Uterus (tissue), 4 donors: Measurements from ENCODE around the gene NOS1. TPM values are rescaled to one million over a fixed set of nuclear protein-coding genes. Genes with fewer than 3 reads are reported as not detected.

Source experiments
- DNase-seq, 2 donors: peaks; one replicate each; pipeline ENCODE4 v3.0.0-alpha.2; 2019 to 2020
- H3K27ac ChIP-seq, 2 donors: fragments of 200-600 bp; sonication (generic); 1 replicate in 1 of 2; 2 replicates in 1 of 2; pipeline ENCODE4 v1.5.1; 2016 to 2018
- H3K27me3 ChIP-seq, 2 donors: fragments of 200-600 bp; sonication (generic); one replicate each; pipeline ENCODE4 v1.5.1; 2018 to 2019; ENCODE audit warnings: control low read depth in 1 of 2
- H3K36me3 ChIP-seq, 2 donors: fragments of 200-600 bp; sonication (generic); one replicate each; pipeline ENCODE4 v1.5.1; 2019; ENCODE audit warnings: control low read depth in 1 of 2
- H3K4me1 ChIP-seq, 2 donors: fragments of 200-600 bp; sonication (generic); one replicate each; pipeline ENCODE4 v1.5.1; 2018 to 2019; ENCODE audit warnings: control low read depth in 1 of 2
- H3K4me3 ChIP-seq, 2 donors: fragments of 200-600 bp; sonication (generic); 1 replicate in 1 of 2; 2 replicates in 1 of 2; pipeline ENCODE4 v1.5.1; 2018 to 2019; ENCODE audit warnings: mild to moderate bottlenecking in 1 of 2
- H3K9me3 ChIP-seq, 2 donors: fragments of 200-600 bp; sonication (generic); one replicate each; pipeline ENCODE4 v1.5.1; 2019; ENCODE audit warnings: control low read depth in 1 of 2
- CTCF ChIP-seq, 4 experiments: fragments of 200-600 bp in 2 of 4; fragments of 450-650 bp in 2 of 4; sonication (generic) in 2 of 4; IDR thresholded peaks; one replicate each; pipeline ENCODE4 v1.5.1; 2016 to 2019; ENCODE audit warnings: antibody characterized with exemption in 4 of 4, mild to moderate bottlenecking in 2 of 4, moderate library complexity in 1 of 4
- POLR2A ChIP-seq, 2 donors: fragments of 450-650 bp; IDR thresholded peaks; one replicate each; pipeline ENCODE4 v1.6.1; 2016; ENCODE audit warnings: antibody characterized with exemption in 2 of 2, mild to moderate bottlenecking in 1 of 2, moderate library complexity in 1 of 2
- intact Hi-C: fragments of 100-400 bp; cut with DNase I; formaldehyde crosslinking; loops from one replicate; pipeline ENCODE4 v1.15.1; 2023; ENCODE audit warnings: low total_unique reads
- total RNA-seq, 4 donors: library from RNA; depleted of rRNA in 3 of 4; stranded (reverse); fragments of >200 nt in 3 of 4; gene quantifications; one replicate each; pipeline versions ENCODE4 v1.1.0 to v1.2.4, GENCODE V29; 2014 to 2023
- donor health status: DM: yes; HTN: yes; CAD: no.

Gene NOS1
- total RNA-seq, 4 donors from 2014 or later = 0.59 to 2.2 (median 1.1) TPM; not detected in 1

DNA sequence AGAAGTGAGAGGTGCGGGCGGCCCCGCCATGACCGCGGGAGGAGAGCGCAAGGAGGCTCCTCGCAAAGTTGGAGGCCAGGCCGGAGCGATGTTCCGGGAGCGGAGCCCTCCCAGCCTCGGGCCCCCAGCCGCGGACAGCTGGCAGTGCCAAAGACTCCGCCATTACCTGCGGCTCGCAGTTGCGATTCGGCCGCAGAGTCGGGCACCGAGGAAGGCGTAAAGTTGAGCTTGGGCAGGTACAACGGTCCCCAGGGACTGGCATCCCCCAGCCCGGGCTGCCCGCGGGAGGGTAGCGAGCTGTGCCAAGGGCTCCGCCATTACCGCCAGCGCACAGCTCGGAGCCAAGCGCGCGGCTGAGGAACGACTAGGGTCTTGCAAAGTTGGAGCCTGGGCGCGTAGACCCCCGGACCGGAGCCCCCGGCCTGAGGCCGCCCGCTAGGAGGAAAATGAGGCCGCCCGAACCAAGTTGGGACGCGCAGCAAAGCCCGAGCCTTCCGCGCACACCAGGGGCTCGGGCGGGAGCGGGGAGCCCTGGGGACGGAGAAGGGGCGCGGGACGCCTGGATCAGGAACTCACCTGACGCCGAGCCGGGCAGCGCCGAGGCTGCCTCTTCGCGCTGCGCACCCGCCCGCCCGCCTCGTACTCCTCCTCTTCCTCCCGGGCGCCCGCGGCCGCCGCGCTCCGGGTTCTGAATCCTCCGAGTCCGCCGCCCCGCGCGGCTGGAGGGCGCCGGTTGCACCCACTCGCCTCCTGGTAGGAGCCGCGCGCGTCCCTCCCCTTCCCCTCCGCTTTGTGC, 677 bp downstream of the NOS1 start:
- Histone ChIP-seq H3K9me3 (no peaks in the 10 kb centered on the region), H3K36me3 (no peaks in the 10 kb centered on the region), H3K4me1 (no peaks in the 10 kb centered on the region), H3K27me3 (peaks cover 0 to 21% of the 10 kb centered on the region in 2 donors), H3K4me3 (no peak overlapping the region), H3K27ac (no peak overlapping the region)
- intact Hi-C loops = no loop called here
- DNase-seq = no peak
- TF ChIP-seq POLR2A (IDR thresholded peaks at IDR 0.05) (no peak), CTCF (IDR thresholded peaks at IDR 0.05) (no peak)

DNA sequence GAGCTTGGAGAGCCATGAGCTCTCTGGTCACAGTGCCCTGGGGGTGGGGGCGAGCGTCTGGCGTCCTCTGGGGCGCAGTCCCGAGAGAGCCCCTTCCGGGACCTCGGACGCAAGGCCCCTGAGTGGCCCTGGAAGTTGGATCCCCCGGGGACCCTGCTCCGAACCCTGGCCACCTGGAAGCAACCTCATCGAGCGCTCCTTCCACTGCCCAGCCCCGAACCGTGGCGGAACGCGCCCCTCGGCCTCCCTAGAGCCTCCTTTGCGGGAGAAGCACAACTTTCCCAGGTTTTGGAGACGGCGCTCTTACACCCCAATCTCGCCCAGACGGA, 1.2 kb downstream of the NOS1 start:
- peaks cover 0 to 21% of the 10 kb centered on the region in 2 donors for H3K27me3 ChIP-seq
- H3K36me3 ChIP-seq = no peaks in the 10 kb centered on the region
- no peaks in the 10 kb centered on the region for H3K4me1 ChIP-seq
- TF ChIP-seq POLR2A (IDR thresholded peaks at IDR 0.05) (no peak), CTCF (IDR thresholded peaks at IDR 0.05) (no peak)
- DNase-seq = no peak
- no peak overlapping the region for H3K4me3 ChIP-seq
- intact Hi-C loops = no loop called here
- no peaks in the 10 kb centered on the region for H3K9me3 ChIP-seq
- H3K27ac ChIP-seq = no peak overlapping the region

DNA sequence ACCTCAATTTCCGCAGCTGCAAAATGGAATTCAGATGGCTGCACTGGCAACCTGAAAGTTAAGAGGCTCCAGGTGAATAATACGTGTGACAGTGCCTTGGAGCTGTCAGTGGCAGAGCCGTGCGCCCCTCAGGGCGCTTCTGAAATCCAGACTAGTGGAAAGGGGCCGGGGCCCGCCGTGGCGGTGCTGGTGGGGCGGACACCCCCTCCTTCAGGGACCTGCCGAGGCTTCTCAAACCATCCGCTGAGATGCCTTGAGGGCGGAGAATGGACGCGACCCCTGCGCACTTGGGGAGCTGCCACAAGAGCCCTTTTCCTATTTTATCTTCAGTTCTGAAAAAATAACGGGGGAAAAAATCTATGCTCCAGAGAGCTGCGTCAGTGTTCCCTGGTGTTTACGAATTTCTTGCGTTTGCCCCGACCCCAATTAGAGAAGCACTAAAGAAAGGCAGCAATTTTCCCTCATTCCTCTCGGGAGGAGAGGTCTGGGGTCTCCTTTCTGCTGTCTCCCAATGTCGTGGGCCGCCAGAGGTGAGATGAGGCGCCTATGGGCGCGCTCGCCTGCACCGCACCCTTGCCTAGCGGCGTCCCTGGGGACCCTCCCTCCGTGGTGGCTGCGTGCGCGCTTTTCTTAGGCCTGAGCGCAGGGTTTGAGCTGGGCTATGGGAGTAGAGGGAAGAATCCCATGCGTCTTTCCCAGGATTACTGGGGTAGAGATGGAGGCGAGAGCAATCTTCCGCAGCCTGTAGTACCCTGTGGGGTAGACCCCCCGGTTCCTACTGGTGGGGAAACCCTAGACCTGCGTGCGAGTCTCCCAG, 2.2 kb downstream of the NOS1 start:
- no peaks in the 10 kb centered on the region for H3K9me3 ChIP-seq
- TF ChIP-seq POLR2A (IDR thresholded peaks at IDR 0.05) = no peak
- TF ChIP-seq CTCF (IDR thresholded peaks at IDR 0.05) = no peak
- no peak overlapping the region for H3K27ac ChIP-seq
- H3K4me3 ChIP-seq = no peak overlapping the region
- intact Hi-C loops = no loop called here
- H3K27me3 ChIP-seq = peaks cover 0 to 21% of the 10 kb centered on the region in 2 donors
- DNase-seq = no peak
- no peaks in the 10 kb centered on the region for H3K4me1 ChIP-seq
- no peaks in the 10 kb centered on the region for H3K36me3 ChIP-seq

DNA sequence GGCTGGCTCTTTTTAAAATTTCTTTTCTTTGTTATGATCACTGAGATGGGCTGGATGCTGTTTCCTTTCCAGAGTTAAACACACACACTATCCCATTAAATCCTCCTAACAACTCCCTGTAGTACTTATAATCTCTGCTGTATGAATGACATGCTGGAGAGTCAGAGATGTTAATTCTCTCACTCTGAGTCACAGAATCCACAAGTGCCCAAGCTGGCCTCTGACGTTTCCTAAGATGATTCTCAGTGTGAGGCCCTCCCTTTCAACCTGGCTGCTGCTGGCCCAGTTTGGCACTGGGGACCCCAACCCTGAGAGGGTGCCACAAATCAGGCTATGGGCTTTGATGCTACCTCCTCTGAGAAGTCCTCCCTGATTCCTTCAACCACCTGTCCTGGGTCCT, 5.4 kb downstream of the NOS1 start:
- no peak for DNase-seq
- Histone ChIP-seq H3K9me3 (no peaks in the 10 kb centered on the region), H3K36me3 (no peaks in the 10 kb centered on the region), H3K4me1 (no peaks in the 10 kb centered on the region), H3K27ac (no peak overlapping the region), H3K27me3 (peaks cover 0 to 9% of the 10 kb centered on the region in 2 donors), H3K4me3 (no peak overlapping the region)
- intact Hi-C loops = no loop called here
- TF ChIP-seq CTCF (IDR thresholded peaks at IDR 0.05) (no peak), POLR2A (IDR thresholded peaks at IDR 0.05) (no peak)

DNA sequence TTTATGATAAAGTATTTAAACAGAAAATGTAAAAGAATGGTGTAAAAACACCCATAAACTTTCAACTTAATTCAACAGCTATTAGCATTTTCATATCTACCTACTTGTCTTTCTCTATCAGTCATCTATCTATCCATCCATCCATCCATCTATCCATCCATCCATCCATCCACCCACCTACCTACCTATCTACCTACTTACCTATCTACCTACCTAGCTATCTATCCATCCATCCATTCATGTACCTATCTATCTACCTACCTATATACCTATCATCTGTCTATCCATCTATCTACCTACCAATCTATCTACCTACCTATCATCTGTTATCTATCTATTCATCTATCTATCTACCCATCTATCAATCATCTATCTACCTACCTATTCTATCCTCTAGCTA, 8.5 kb downstream of the NOS1 start:
- H3K36me3 ChIP-seq = no peaks in the 10 kb centered on the region
- H3K27me3 ChIP-seq = no peaks in the 10 kb centered on the region
- no peak overlapping the region for H3K27ac ChIP-seq
- no peaks in the 10 kb centered on the region for H3K4me1 ChIP-seq
- no peak for TF ChIP-seq CTCF (IDR thresholded peaks at IDR 0.05)
- TF ChIP-seq POLR2A (IDR thresholded peaks at IDR 0.05) = no peak
- DNase-seq = no peak
- no peaks in the 10 kb centered on the region for H3K9me3 ChIP-seq
- no peak overlapping the region for H3K4me3 ChIP-seq
- intact Hi-C loops = no loop called here
